ENCODE results near the gene TCP11.

TCP11 gene

DNA sequence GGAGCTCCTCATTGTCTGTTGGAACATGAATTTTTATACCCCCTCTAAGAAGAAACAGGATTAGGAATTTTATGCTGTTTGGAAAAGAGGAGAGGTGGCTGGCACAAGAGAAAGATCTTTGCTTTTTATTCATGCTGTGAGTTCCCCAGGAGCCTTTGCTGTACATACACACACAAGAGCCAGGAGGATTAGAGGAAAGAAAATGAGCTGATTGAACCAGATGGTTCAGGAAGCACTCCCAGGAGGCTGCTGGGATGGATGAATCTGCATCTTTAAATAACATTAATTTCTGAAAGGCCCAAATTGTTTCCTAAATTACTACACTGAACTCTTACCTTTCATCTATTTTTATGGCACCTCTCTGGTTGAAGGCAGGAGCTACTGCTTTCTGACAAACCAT lies 20.1 kb upstream of the TCP11 start:
- TF ChIP-seq, protein P1, sequence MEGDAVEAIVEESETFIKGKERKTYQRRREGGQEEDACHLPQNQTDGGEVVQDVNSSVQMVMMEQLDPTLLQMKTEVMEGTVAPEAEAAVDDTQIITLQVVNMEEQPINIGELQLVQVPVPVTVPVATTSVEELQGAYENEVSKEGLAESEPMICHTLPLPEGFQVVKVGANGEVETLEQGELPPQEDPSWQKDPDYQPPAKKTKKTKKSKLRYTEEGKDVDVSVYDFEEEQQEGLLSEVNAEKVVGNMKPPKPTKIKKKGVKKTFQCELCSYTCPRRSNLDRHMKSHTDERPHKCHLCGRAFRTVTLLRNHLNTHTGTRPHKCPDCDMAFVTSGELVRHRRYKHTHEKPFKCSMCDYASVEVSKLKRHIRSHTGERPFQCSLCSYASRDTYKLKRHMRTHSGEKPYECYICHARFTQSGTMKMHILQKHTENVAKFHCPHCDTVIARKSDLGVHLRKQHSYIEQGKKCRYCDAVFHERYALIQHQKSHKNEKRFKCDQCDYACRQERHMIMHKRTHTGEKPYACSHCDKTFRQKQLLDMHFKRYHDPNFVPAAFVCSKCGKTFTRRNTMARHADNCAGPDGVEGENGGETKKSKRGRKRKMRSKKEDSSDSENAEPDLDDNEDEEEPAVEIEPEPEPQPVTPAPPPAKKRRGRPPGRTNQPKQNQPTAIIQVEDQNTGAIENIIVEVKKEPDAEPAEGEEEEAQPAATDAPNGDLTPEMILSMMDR (conservative IDR thresholded peaks at IDR 0.05; ENCODE audit: low read depth, low read length), result no peak
- no peak for DNase-seq (ENCODE audit: low read depth)
- no peak overlapping the region for H3K4me3 ChIP-seq (ENCODE audit: low read depth, low read length)

DNA sequence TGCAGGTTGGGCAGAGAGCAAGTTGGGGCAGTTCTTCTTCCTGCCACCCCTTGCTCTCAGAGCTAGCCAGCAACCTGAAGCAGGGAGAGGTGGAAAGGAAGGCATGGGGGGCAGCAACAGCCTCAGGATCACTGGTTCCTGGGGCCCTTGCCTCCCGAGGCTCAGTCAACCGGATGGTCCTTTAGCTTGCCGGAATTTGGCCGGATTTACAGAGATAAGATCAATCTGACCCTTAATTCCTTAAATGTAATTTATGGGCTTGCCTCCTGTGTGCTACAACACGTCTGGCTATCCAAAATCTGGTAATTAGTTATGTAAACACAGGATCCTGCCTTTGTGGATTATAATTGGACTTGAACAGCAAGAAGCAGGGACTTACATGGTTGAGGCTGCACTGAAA lies 19.5 kb upstream of the TCP11 start:
- TF ChIP-seq, protein P1 (conservative IDR thresholded peaks at IDR 0.05; ENCODE audit: low read depth, low read length), result no peak
- no peak for DNase-seq (ENCODE audit: low read depth)
- H3K4me3 ChIP-seq (ENCODE audit: low read depth, low read length), result no peak overlapping the region

DNA sequence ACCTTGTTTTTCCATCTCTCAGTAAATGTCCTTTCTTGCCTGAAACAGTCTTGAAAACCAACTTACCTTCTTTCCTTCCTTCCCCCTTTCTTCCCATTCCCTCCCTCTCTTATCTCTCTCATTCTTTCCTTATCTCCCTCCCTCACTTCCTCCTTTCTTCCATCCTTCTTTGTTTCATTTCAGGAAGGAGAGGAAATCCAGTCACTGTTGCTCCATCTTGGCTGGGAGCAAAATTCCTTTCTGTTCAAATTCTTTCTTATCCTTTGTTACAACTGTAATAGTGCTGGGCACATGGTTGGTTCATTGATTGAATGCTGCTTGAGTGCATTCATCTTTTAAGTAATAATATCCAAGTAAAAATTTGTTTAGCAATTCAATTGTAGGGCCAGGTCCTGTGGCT lies 17.4 kb upstream of the TCP11 start:
- no peak overlapping the region for H3K4me3 ChIP-seq (ENCODE audit: low read depth, low read length)
- TF ChIP-seq, protein P1 (conservative IDR thresholded peaks at IDR 0.05; ENCODE audit: low read depth, low read length), result no peak
- no peak for DNase-seq (ENCODE audit: low read depth)

DNA sequence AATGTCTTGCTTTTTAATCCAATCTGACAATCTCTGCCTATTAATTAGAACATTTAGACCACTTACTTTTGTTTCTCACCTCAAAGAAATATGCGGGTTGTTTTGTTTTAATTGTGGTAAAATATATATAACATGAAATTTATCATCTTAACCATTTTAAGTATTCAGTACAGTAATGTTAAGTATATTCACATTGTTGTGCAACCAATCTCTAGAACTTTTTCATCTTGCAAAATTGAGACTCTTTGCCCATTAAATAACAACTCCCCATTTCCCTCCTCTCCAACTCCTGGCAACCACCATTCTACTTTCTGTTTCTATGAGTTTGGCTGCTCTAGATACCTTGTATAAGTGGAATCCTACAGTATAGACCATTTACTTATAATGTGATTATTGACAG lies 13.8 kb upstream of the TCP11 start:
- TF ChIP-seq, protein P1 (conservative IDR thresholded peaks at IDR 0.05; ENCODE audit: low read depth, low read length), result no peak
- DNase-seq (ENCODE audit: low read depth), result no peak

DNA sequence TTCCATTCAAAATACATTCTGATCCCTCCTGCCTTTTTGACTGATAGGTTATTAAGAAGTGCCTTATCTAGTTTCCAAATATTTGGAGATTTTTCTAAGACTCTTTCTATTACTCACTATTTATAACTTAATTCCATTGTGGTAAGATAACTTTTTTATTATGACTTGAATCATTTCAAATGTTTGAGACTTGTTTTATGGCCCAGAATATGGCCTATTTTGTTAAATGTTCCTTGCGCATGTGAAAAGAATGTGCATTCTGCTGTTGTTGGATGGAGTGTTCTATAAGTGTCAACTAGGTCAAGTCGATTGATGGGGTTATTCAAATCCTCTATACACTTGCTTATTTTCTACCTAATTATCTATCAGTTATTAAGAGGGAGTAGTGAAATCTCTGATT lies 13.1 kb upstream of the TCP11 start:
- no peak overlapping the region for H3K4me3 ChIP-seq (ENCODE audit: low read depth, low read length)
- TF ChIP-seq, protein P1 (conservative IDR thresholded peaks at IDR 0.05; ENCODE audit: low read depth, low read length), result no peak
- DNase-seq (ENCODE audit: low read depth), result no peak

More for the DNA sequence above, 13.8 kb upstream of the TCP11 start:
- H3K4me3 ChIP-seq (ENCODE audit: low read depth, low read length), result no peak overlapping the region

DNA sequence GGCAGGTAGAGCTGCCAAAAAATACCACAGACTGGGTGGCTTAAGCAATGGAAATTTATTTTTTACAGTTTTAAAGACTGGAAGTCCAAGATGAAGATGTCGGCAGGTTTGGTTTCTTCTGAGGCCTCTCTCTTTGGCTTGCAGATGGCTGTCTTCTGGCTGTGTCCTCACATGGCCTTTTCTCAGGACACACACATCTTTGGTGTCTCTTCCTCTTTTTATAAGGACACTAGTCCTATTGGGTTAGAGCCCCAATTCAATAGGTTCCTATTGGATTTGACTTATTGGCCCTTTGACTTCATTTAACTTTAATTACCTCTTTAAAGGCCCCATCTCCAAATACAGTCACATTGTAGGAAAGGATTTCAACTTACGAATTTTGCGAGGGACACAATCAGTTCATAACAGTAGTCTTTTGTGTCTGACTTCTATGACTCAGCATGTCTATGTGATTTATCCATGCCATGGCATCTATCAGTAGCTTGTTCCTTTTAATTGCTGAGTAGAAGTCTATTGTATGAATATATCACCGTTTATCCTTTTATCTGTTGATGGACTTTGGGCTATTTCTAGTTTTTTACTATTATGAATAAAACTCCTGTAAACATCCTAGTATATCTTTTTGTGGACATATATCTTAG lies 11.0 kb upstream of the TCP11 start:
- H3K4me3 ChIP-seq (ENCODE audit: low read depth, low read length), result no peak overlapping the region
- TF ChIP-seq, protein P1 (conservative IDR thresholded peaks at IDR 0.05; ENCODE audit: low read depth, low read length), result no peak
- no peak for DNase-seq (ENCODE audit: low read depth)

DNA sequence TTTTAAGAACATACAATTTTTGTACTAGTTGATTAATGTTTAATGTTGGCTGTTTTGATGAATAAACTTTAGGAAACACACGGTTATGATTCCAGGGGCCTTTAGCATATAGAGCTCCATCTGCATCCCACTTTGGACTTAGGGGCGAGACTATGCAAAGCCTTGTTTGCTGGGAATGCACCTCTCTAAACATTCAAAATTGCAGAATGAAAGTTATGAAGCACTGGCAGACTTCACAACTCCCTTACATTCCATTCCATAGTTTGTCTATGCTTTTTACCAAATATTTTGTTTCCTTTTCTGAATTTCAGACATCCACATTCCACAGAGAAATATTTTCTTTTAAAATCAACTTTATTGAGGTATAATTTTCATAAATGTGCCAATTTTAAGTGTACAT lies 10.3 kb upstream of the TCP11 start:
- H3K4me3 ChIP-seq (ENCODE audit: low read depth, low read length), result no peak overlapping the region
- TF ChIP-seq, protein P1 (conservative IDR thresholded peaks at IDR 0.05; ENCODE audit: low read depth, low read length), result no peak
- DNase-seq (ENCODE audit: low read depth), result no peak
